Skin of body (tissue), 2 donors: ENCODE results near the gene THAP7. TPM values are rescaled to one million over a fixed set of nuclear protein-coding genes. Genes with fewer than 3 reads are reported as not detected.

Experiments
- DNase-seq: peaks from one replicate; lab custom pipeline; 2025; lab: John Stamatoyannopoulos, UW
- total RNA-seq: library from RNA; depleted of rRNA; stranded (reverse); fragments of >200 nt; gene quantifications from one replicate; pipeline ENCODE4 v1.2.3, GENCODE V29; 2014

The THAP7 gene
- total RNA-seq, 1 donor from 2014 or later: 10.7 TPM

DNA sequence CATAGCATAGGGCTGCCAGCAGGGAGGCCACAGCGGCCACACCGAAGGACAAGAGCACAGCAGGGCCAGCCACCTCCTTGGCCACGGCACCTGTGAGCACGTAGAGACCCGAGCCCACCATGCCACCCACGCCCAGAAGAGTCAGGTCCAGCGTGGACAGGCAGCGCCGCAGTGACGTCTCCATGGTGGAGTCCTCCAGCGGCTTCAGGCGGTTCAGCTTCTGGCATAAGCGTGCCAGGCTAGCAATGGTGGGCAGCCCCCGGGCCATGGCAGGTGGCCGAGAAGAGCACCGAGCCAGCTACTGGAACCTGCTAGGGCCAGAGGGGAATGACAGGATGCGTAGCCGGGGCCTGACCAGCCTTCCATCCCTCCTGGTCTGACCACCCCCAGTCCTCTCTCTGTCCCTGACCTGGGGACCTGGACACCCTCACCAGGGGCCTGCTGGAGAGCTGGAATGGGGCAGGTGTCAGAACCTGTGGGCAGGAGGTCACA lies 29.7 kb upstream of the THAP7 start:
- no peak for DNase-seq

DNA sequence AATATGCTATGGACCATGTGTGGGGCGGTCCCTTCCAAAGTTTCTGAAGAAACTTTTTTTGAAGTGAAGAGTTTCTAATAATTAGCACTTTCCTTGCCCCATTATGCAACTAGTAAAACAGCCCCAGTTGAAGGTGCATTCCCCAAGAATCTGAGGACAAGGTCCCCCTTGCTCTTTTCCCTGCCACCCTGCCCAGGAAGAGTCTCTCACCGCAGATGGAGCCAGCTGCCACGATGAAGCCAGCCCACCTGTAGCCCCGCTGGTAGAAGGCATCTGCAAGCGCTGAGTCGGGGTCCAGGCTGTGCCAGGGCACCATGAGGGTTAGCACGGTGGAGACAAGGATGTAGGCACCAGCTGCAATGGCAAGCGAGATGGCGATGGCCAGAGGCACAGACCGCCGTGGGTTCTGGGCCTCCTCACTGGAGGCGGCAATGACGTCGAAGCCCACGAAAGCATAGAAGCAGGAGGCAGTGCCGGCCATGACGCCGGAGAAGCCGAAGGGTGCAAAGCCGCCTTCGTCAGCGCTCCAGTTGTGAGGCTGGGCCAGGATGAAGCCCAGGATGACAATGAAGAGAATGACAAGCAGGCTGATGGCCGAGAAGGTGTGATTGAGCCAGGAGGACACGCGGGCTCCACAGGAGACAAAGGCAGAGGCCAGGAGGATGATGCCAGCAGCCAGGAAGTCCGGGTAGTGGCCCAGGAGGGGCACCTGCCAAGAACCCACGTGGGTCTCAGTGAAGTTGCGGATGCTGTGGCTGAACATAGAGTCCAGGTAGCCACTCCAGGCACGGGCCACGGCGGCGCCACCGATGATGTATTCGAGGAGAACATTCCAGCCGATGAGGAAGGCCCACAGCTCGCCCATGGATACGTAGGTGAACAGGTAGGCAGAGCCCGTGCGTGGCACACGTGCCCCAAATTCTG lies 29.0 kb upstream of the THAP7 start:
- no peak for DNase-seq

DNA sequence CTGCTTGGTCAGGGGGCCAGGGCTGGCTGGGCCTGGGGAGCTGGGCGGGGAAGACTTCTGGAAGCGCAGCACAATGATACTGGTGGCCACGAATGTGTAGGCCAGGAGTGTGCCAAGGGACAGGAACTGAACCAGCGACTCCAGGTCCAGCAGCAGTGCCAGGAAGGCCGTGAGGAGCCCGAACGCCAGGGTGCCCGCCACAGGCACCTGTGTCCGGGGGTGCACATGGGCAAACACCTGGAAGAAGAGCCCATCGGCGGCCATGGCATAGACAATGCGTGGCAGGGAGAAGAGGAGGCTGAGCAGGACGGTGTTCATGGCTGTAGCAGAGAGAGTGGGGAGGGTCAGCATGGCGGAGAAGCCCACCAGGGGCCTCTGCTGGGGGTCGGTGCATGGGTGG lies 28.1 kb upstream of the THAP7 start:
- DNase-seq: no peak

- no peak for DNase-seq
Measured at GRCh38 chr22:21029486-21030025, 27.6 kb upstream of the THAP7 start.

GRCh38 chr22:21028277-21029251 lies 26.6 kb upstream of the THAP7 start:
- no peak for DNase-seq

DNA sequence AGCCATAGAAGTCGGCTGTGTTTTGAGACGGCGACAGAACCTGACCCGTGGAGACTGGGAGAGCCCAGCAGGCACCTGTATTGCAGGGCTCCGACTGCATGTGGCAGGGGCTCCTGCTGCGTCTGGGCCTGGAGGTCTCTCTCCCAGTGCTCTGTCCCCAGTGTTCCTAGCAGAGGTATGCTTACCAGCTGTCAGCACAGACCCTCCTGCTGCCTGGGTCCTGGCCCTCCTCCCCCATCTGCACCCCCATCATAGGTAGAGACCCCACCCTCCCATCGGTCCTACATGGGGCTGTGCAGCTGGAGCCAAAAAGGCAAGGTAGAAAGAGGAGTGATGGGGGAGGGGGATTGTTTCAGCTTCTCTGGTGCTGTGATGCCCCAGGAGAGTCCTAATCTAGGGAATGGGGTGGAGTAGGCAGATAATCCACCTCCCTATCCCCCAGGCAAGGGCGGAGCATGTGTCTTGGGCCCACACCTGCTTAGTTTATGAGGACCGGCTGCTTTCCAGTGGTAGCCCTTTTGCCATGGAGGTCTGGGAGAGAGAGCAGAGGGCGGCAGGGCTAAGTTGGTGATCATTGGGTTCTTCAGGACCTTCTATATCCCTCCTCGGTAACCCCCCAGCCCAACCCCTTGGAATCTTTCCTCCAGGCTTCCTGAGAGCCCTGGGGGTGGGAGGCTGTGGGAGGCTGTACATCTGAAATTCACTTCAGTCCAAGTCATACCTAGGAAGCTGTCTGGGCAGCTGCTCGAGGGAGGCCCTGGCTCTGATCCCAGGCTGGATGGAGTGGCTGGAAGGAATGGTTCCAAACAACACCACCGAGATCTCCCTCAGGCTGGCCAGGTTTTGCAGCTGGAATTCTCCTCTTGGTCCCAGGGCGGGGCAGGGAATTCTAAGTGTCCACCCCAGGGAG lies 25.1 kb upstream of the THAP7 start:
- DNase-seq: no peak

GRCh38 chr22:21025763-21026755 lies 24.1 kb upstream of the THAP7 start:
- DNase-seq: no peak

GRCh38 chr22:21025266-21025665 lies 23.3 kb upstream of the THAP7 start:
- DNase-seq: no peak

DNA sequence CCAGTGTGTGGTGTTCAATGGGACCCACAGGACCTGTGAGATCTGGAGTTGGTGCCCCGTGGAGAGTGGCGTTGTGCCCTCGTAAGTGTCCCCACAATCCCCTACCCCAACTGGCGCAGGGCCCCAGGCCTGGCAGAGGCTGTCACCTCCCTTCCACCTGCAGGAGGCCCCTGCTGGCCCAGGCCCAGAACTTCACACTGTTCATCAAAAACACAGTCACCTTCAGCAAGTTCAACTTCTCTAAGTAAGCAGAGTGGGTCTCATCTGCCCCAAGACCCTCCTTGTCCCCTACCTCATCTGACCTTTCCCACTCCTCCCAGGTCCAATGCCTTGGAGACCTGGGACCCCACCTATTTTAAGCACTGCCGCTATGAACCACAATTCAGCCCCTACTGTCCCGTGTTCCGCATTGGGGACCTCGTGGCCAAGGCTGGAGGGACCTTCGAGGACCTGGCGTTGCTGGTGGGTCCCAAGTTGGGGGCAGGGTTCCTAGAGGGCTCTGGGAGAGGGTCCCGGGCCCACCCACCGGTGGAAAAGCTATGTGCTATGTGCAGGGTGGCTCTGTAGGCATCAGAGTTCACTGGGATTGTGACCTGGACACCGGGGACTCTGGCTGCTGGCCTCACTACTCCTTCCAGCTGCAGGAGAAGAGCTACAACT lies 21.2 kb upstream of the THAP7 start:
- no peak for DNase-seq

GRCh38 chr22:21022507-21022906 lies 20.6 kb upstream of the THAP7 start:
- no peak for DNase-seq

DNA sequence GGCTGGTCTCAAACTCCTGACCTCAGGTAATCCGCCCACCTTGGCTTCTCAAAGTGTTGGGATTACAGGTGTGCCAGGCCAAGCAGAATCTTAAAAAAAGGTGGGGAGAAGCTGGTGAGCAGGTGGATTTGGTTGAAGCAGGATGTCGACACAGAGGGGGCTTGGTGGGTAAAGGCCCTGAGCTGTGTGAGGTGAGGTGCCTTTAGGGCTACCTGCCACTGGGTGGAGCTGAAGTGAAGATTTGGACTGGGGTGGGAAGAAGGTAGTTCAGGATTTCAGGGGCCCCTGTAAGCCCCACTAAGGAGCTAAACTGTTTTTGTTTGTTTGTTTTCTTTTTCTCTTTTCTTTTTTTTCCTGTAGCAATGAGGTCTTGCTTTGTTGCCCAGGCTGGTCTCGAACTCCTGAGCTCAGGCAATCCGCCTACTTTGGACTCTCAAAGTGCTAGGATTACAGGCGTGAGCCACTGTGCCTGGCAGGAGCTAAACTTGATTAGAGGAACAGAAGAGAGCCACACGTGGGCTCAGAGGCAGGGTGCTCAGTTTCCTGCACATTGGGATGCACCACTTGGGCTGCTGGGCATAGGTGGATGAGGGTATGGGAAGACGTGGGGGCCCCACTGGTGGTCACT lies 19.0 kb upstream of the THAP7 start:
- no peak for DNase-seq

DNA sequence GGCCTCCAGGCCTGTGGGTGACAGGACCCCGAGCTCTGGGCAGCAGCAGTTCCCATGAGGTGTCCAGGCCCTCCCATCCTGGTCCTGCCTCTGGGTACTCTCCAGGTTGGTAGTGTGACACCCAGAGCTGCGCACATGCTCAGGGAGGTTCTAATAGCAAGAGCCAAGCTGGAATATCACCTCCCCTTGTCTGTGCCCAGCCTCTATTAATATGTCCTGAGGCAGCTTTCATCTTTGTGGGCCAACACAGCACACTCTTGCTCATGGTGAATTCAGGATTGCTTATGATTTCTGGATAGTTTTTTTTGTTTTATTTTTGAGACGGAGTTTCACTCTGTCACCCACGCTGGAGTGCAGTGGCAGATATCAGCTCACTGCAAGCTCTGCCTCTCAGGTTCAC lies 16.4 kb upstream of the THAP7 start:
- DNase-seq: no peak

DNA sequence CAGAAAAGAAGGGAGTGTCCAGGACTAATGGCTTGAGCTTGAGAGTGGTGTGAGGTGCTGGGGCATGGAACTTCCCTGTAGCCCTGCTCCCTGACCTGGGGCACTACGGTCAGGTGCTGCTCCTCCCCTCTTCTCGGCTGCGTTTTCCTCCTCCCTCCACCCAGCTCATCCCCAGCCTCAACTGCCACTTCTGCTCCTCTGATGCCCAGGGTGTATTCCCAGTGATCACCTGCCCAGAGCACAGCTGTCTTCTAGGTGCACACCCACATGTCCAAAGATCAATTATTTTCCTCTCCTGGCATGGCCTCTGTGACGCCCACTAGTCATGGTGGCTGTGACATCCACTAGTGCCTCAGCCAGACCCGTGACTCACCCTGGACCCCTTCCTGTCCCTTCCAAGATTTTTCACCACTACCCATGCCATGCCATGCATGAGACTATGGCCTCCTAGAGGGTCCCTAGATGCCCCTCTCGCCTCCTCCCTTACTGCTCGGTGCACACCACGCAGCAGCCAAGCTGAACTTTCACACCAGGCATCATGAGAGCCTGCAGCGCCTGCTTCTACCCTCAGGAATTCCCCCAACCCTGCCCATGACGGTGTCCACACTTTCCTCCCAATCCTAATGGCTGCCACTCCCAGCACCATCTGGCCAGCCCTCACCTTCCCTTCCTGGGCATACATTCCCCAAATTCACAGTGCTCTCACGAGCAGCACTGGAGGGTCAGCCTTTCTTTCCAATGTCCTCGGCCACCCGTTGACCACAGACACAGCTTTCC lies 14.9 kb upstream of the THAP7 start:
- no peak for DNase-seq

DNA sequence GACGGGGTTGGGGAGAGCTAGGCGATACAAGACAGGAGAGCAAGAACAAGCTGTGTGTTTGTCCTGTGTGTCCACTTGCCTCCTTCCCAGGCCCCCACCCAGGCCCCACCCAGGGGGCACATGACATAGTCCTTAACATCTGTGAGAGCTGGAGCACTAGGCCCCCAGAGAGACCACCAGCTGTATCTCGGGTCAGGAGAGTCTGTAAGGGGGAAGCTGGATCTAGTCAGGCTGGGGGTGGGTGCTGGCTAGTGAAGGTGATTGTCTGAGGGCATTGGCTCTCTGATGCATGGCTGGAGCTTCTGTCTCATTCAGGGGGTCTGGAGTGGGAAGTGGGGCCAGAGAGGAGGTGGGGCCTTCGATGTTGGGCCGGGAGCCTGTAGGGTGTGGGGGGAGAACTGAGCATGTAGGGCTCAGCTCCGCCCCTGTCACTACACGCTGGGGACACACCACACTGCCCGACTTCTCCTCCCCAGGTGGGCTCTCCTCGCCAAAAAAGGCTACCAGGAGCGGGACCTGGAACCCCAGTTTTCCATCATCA lies 13.6 kb upstream of the THAP7 start:
- DNase-seq: no peak

DNA sequence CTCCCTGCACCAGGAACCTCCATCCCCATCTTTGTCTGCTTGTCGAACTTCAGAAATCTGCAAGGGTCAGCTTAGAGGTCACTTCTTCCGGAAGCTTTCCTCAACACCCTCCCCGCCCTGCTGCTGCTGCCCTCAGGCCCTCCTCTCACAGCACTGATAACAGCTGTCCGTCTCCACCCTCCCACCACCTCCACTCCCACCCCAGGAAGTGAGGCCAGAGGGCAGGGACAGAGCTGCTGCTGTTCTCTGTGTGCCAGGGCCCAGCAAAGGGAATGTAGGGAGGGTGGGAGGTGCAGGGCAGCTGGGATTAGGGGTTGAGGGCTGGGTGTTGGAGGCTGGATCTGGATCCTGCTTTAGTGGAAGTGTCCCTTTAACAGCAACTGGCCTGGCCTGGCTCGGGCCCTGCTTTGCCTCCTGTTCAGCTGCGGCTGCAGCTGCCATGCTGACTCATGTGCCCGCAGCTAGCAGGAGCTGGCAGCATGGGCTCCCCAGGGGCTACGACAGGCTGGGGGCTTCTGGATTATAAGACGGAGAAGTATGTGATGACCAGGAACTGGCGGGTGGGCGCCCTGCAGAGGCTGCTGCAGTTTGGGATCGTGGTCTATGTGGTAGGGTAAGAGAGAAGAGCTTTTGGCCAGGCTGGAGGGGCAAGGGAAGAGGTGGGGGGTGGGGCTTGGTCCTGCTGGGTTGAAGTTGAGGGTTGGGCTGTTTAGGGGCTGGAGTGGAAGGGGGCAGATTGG lies 13.0 kb upstream of the THAP7 start, which contains the start of gene P2RX6:
P2RX6 (plus strand) TSS at position 440 of the 740 bp plus-strand sequence; CDS start at position 450, 10 bp downstream.
- DNase-seq: peak; percentile 20

- DNase-seq: peak; percentile 38
Measured at GRCh38 chr22:21014202-21014725, 12.3 kb upstream of the THAP7 start.
